DOHH2 (cell line): ENCODE results near the gene SLC6A9.

Experiments
- EZH2phosphoT487 ChIP-seq: fragments of 200-600 bp; sonication (generic); IDR thresholded peaks from 2 replicates; pipeline ENCODE4 v1.6.1; 2017; ENCODE audit warnings: borderline replicate concordance, mild to moderate bottlenecking, antibody characterized with exemption, low read length, moderate library complexity, mixed read lengths
- TF ChIP-seq, protein P1 (sequence below): fragments of 200-600 bp; sonication (generic); IDR thresholded peaks from one replicate; pipeline ENCODE4 v1.5.1; 2014; ENCODE audit warnings: antibody characterized with exemption, mild to moderate bottlenecking, low read depth, low read length; ENCODE audit not compliant: poor library complexity, severe bottlenecking

DNA sequence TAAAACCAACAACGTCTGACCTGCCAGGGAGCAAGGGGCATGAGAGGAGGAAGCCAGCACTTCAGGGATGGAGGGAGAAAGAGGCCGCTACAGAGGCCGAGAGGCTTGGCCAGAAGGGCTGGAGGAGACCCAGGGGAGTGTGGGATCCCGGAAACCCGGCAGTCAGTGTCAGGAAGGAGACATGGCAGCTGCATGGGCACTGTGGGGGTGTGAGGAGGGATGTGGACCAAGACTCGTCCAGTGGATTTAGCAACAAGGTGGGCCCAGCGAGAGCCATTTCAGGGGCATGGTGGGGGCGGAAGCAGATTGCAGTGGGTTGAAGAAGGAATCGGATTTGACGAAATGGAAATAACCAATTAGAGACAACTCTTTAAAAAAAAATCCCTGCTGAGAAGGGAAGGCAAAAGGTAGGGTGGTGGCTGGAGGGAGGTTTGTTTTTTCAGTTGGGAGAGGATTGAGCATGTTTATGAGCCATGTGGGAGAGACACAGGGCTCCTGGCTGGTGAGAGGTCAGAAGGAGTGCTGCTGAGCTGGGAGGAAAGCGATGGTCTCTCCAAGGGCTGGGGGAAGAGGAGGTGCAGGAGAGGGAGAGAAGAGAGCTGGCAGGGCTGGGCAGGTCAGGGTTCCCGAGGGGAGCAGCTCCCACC is 47.9 kb downstream of the SLC6A9 start:
- TF ChIP-seq, protein P1, sequence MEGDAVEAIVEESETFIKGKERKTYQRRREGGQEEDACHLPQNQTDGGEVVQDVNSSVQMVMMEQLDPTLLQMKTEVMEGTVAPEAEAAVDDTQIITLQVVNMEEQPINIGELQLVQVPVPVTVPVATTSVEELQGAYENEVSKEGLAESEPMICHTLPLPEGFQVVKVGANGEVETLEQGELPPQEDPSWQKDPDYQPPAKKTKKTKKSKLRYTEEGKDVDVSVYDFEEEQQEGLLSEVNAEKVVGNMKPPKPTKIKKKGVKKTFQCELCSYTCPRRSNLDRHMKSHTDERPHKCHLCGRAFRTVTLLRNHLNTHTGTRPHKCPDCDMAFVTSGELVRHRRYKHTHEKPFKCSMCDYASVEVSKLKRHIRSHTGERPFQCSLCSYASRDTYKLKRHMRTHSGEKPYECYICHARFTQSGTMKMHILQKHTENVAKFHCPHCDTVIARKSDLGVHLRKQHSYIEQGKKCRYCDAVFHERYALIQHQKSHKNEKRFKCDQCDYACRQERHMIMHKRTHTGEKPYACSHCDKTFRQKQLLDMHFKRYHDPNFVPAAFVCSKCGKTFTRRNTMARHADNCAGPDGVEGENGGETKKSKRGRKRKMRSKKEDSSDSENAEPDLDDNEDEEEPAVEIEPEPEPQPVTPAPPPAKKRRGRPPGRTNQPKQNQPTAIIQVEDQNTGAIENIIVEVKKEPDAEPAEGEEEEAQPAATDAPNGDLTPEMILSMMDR = no peak
- TF ChIP-seq EZH2phosphoT487 = no peak
